Sigmoid colon (tissue), 4 donors: ENCODE measurements around the gene INVS.

Experiments used
- EP300 ChIP-seq, 4 donors: sonication (generic); formaldehyde crosslinking; IDR thresholded peaks; one replicate each; pipeline ENCODE4 v1.6.1; 2017; ENCODE audit warnings: antibody characterized with exemption in 4 of 4
- TF ChIP-seq, protein P1 (sequence below), 4 experiments: fragments of 450-650 bp in 3 of 4; fragments of 200-600 bp in 1 of 4; IDR thresholded peaks; one replicate each; pipeline ENCODE4 v1.5.1; 2016 to 2019; ENCODE audit warnings: antibody characterized with exemption in 4 of 4, mild to moderate bottlenecking in 3 of 4, moderate library complexity in 2 of 4

DNA sequence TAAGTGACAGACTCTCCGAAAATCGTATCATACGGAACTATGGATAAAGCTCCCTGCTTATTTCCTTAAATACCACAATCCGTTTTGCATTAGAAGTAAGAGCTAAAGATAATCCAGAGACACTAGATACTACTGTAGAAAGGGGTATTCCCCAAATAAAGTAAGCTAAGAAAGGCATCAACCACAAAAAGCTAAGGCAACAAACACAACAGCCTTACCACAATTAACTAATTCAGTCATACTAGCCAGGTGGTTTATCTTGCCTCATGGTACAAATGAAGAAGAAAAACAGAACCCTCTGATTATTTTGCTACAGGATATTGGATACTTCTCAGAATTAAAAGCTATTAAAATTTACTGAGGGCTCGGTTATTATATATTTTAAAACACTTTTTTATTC is 14.3 kb upstream of the INVS start:
- TF ChIP-seq EP300 (IDR thresholded peaks at IDR 0.05), result no peak
- TF ChIP-seq, protein P1, sequence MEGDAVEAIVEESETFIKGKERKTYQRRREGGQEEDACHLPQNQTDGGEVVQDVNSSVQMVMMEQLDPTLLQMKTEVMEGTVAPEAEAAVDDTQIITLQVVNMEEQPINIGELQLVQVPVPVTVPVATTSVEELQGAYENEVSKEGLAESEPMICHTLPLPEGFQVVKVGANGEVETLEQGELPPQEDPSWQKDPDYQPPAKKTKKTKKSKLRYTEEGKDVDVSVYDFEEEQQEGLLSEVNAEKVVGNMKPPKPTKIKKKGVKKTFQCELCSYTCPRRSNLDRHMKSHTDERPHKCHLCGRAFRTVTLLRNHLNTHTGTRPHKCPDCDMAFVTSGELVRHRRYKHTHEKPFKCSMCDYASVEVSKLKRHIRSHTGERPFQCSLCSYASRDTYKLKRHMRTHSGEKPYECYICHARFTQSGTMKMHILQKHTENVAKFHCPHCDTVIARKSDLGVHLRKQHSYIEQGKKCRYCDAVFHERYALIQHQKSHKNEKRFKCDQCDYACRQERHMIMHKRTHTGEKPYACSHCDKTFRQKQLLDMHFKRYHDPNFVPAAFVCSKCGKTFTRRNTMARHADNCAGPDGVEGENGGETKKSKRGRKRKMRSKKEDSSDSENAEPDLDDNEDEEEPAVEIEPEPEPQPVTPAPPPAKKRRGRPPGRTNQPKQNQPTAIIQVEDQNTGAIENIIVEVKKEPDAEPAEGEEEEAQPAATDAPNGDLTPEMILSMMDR (IDR thresholded peaks at IDR 0.05), result no peak
